HEK293 (cell line): Measurements from ENCODE around the gene PEPD.

Experiments
- GLI2 ChIP-seq: fragments of 450-650 bp; formaldehyde crosslinking; IDR thresholded peaks from 2 replicates; pipeline ENCODE4; 2017; ENCODE audit warnings: missing biosample characterization, missing genetic modification characterization, low read depth, borderline replicate concordance
- OVOL3 ChIP-seq: fragments of 450-650 bp; formaldehyde crosslinking; IDR thresholded peaks from 2 replicates; pipeline ENCODE4 v1.5.1; 2016; ENCODE audit warnings: missing biosample characterization, missing genetic modification characterization
- TCF7L2 ChIP-seq: IDR thresholded peaks from 2 replicates; pipeline ENCODE4 v1.6.1; 2011; ENCODE audit warnings: low read depth, mild to moderate bottlenecking, inconsistent platforms, low read length, moderate library complexity, borderline replicate concordance
- ZBTB8A ChIP-seq: fragments of 450-650 bp; formaldehyde crosslinking; IDR thresholded peaks from 2 replicates; pipeline ENCODE4 v1.5.1; 2016; ENCODE audit warnings: missing biosample characterization, missing genetic modification characterization
- ZNF146 ChIP-seq: fragments of 450-650 bp; formaldehyde crosslinking; IDR thresholded peaks from 2 replicates; pipeline ENCODE4 v1.5.1; 2016; ENCODE audit warnings: missing biosample characterization, missing genetic modification characterization
- ZNF274 ChIP-seq, 2 experiments: fragments of 200-500 bp in 1 of 2; fragments of 450-650 bp in 1 of 2; sonication (Bioruptor generic) in 1 of 2; formaldehyde crosslinking in 1 of 2; IDR thresholded peaks; 2 replicates each; pipeline versions ENCODE4 v1.5.1 to v1.6.1; 2014 to 2016; ENCODE audit warnings: borderline replicate concordance in 1 of 2, inconsistent platforms in 1 of 2, low read length in 1 of 2, missing biosample characterization in 1 of 2, missing genetic modification characterization in 1 of 2
- ZNF302 ChIP-seq: fragments of 450-650 bp; formaldehyde crosslinking; IDR thresholded peaks from 2 replicates; pipeline ENCODE4 v1.5.1; 2016; ENCODE audit warnings: missing biosample characterization, missing genetic modification characterization, low read depth
- ZNF350 ChIP-seq: fragments of 450-650 bp; formaldehyde crosslinking; IDR thresholded peaks from 2 replicates; pipeline ENCODE4 v1.5.0; 2017; ENCODE audit warnings: missing biosample characterization, mild to moderate bottlenecking, missing genetic modification characterization
- ZNF416 ChIP-seq: fragments of 450-650 bp; formaldehyde crosslinking; IDR thresholded peaks from 2 replicates; pipeline ENCODE4 v1.5.1; 2016; ENCODE audit warnings: missing biosample characterization, missing genetic modification characterization
- ZNF621 ChIP-seq: fragments of 450-650 bp; formaldehyde crosslinking; IDR thresholded peaks from 2 replicates; pipeline ENCODE4 v1.5.1; 2017; ENCODE audit warnings: missing biosample characterization, missing genetic modification characterization
- TF ChIP-seq, protein P1 (sequence below): fragments of 450-650 bp; formaldehyde crosslinking; IDR thresholded peaks from 2 replicates; pipeline ENCODE4 v1.5.1; 2016; ENCODE audit warnings: missing biosample characterization, missing genetic modification characterization
- TF ChIP-seq, protein P2 (sequence below): fragments of 450-650 bp; formaldehyde crosslinking; IDR thresholded peaks from 2 replicates; pipeline ENCODE4 v1.5.1; 2017; ENCODE audit warnings: missing biosample characterization, missing genetic modification characterization

DNA sequence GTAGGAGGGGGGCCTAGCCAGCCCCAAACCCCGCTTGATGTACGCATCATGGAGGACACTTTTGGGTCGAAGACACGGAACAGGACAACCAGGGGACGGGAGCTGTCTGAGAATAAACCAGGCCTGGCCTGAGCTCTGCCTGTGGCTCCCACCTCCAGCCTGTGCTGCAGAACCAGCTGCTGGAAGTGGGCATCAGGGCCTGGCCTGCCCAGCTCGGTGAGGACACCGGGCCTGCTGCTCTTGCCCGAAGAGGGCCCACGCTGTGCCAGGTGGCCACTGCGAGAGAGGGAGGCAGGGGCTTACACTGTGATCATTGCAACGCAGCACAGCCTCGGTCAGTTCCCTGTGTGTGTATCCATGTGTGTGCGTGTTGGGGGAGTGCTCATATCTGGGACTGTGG, 113.5 kb downstream of the PEPD start:
- TF ChIP-seq ZNF621 (tag by site-specific recombination) = no peak
- no peak for TF ChIP-seq ZBTB8A (tag by site-specific recombination)
- no peak for TF ChIP-seq ZNF274 (IDR thresholded peaks at IDR 0.05; ENCODE audit: low read length)
- TF ChIP-seq ZNF274 (tag by site-specific recombination; IDR thresholded peaks at IDR 0.05; ENCODE audit: borderline replicate concordance) = no peak
- no peak for TF ChIP-seq TCF7L2
- no peak for TF ChIP-seq OVOL3 (tag by site-specific recombination)
- TF ChIP-seq ZNF350 (tag by site-specific recombination) = no peak
- no peak for TF ChIP-seq ZNF302 (tag by site-specific recombination)
- no peak for TF ChIP-seq GLI2 (tag by site-specific recombination)
- no peak for TF ChIP-seq ZNF146 (tag by site-specific recombination)
- TF ChIP-seq, protein P1, sequence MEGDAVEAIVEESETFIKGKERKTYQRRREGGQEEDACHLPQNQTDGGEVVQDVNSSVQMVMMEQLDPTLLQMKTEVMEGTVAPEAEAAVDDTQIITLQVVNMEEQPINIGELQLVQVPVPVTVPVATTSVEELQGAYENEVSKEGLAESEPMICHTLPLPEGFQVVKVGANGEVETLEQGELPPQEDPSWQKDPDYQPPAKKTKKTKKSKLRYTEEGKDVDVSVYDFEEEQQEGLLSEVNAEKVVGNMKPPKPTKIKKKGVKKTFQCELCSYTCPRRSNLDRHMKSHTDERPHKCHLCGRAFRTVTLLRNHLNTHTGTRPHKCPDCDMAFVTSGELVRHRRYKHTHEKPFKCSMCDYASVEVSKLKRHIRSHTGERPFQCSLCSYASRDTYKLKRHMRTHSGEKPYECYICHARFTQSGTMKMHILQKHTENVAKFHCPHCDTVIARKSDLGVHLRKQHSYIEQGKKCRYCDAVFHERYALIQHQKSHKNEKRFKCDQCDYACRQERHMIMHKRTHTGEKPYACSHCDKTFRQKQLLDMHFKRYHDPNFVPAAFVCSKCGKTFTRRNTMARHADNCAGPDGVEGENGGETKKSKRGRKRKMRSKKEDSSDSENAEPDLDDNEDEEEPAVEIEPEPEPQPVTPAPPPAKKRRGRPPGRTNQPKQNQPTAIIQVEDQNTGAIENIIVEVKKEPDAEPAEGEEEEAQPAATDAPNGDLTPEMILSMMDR (tag by site-specific recombination) = no peak
- TF ChIP-seq, protein P2, sequence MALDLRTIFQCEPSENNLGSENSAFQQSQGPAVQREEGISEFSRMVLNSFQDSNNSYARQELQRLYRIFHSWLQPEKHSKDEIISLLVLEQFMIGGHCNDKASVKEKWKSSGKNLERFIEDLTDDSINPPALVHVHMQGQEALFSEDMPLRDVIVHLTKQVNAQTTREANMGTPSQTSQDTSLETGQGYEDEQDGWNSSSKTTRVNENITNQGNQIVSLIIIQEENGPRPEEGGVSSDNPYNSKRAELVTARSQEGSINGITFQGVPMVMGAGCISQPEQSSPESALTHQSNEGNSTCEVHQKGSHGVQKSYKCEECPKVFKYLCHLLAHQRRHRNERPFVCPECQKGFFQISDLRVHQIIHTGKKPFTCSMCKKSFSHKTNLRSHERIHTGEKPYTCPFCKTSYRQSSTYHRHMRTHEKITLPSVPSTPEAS (tag by site-specific recombination) = no peak
- no peak for TF ChIP-seq ZNF416 (tag by site-specific recombination)
